ENCODE results near the gene ZSCAN20.

DNA sequence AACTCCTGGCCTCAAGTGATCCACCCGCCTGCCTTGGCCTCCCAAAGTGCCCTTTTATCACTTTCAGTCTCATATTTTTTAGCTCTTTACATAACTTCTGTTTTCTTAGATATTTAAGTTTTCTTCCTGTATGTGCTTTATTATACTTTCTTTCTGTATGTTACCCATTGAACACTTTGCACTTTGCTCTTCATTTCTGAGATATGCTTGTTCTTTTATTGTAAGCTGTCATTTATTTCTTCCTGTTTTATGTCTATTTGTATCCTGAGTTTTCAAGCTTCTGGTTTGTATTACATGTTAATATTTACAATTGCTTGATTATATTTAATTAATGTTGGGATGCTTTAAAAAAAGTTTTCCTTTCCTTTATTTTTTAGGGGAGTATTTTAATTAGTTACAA lies 35.7 kb downstream of the ZSCAN20 start:
- TF ChIP-seq, protein P1, sequence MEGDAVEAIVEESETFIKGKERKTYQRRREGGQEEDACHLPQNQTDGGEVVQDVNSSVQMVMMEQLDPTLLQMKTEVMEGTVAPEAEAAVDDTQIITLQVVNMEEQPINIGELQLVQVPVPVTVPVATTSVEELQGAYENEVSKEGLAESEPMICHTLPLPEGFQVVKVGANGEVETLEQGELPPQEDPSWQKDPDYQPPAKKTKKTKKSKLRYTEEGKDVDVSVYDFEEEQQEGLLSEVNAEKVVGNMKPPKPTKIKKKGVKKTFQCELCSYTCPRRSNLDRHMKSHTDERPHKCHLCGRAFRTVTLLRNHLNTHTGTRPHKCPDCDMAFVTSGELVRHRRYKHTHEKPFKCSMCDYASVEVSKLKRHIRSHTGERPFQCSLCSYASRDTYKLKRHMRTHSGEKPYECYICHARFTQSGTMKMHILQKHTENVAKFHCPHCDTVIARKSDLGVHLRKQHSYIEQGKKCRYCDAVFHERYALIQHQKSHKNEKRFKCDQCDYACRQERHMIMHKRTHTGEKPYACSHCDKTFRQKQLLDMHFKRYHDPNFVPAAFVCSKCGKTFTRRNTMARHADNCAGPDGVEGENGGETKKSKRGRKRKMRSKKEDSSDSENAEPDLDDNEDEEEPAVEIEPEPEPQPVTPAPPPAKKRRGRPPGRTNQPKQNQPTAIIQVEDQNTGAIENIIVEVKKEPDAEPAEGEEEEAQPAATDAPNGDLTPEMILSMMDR (IDR thresholded peaks at IDR 0.05): no peak
- no peak for TF ChIP-seq POLR2A (IDR thresholded peaks at IDR 0.05)
- no peak for TF ChIP-seq EP300 (IDR thresholded peaks at IDR 0.05)

Measured in tibial nerve (tissue), 4 donors.